Activated naive CD8-positive, alpha-beta T cell treated with anti-CD3 and anti-CD28 coated beads, Interleukin-2, amount 50 U/mL, for 16 hours (primary cell): Measurements from ENCODE around the gene TXNRD1.
"Not testable (repeated sequence)": the region's sequence is repeated elsewhere in the genome, so short reads cannot be mapped to it uniquely, and the experiment has no call there.

Experiments
- DNase-seq: peaks from one replicate; pipeline ENCODE4 v3.0.0-alpha.2; 2020; ENCODE audit warnings: low read depth, low spot score

The TXNRD1 gene

GRCh38 chr12:104237930-104238329, 22.4 kb downstream of the TXNRD1 start:
- no peak for DNase-seq

DNA sequence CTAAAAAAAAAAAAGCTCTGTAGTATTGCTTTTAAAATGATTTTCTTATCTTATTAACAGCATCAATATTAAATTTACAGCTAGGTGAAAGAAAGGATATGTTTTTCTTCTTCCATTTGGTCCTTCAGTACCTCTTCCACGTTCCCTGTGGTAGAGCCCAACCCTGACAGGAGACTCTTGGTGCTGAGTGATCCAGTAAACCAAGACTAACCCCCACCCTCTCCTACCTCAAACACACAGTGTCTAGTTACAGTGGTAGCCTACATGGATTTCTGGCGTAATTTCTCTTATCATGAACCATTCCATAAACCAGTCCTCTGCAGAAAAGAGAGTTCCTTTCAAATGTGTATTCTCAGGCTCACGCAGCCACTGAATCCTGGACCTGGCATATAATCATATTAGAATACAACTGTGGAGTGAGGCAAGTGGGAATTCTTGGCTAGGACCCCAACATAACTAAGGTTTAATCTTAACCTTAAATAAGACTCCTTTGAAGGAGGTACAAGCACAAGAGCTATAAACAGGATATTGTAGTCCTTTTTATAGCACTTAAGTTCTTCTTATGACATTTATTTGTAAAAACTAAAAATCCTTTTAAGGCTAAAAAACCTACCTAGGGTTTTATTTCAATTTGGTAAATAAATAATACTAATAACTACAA, 27.1 kb downstream of the TXNRD1 start:
- DNase-seq: no peak

DNA sequence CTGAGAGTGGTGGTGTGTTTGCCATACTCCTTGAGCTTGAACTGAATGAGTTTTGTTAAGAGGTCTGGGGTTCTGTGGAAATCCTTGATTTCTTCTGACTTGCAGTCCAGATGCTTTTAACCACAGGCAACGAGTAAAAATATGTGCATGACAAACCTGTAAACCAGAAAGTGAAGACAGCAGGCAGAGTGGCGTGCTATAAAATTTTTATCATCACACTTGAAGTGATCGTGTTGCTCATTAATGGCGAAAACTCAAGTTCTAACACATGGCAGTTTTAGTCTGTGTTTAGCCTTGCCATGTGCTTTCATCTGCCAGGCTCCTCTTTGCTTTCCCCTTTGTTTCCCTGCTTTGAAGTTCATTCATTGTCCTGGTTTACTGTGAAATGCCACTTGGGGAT, 28.0 kb downstream of the TXNRD1 start:
- DNase-seq: no peak

- DNase-seq: no peak
These were observed 28.4 kb downstream of the TXNRD1 start for GRCh38 chr12:104243971-104244370.

DNA sequence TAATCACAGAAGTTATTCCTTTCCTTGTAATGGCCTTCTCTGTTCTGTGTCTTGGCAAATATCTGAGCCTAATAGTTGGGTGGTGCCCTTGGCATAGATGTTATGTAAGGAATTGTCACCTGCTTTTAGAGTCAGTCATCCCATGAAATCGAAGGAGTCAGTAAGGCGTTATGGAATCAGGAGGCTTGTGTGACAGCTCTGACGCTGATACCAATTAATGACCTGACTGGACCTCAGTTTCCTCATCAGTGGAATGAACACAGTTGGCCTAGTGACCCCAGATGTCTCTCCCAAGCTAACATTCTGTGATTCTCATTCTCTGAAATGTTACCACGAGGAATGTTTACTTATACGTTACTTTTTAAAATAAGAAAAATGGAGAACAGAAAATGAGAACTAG, 32.1 kb downstream of the TXNRD1 start:
- no peak for DNase-seq

GRCh38 chr12:104248444-104248843, 32.9 kb downstream of the TXNRD1 start:
- no peak for DNase-seq

GRCh38 chr12:104249017-104249416, 33.4 kb downstream of the TXNRD1 start:
- DNase-seq: no peak

DNA sequence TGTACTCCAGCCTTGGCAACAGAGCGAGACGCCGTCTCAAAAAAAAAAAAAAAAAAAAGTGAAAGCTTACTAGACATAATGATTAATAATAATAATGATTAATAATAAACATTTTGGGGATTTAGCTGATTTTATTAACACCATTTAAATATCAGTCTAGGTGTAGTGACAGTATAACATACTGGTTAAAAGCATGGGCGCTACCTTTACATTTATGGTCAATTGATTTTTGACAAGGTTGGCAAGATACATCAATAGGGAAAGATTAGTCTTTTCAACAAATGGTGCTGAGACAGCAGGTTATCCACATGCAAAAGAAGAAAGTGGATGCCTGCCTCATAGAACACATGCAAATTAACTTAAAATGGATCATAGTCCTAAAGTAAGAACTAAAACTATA, 34.3 kb downstream of the TXNRD1 start:
- DNase-seq: no peak

DNA sequence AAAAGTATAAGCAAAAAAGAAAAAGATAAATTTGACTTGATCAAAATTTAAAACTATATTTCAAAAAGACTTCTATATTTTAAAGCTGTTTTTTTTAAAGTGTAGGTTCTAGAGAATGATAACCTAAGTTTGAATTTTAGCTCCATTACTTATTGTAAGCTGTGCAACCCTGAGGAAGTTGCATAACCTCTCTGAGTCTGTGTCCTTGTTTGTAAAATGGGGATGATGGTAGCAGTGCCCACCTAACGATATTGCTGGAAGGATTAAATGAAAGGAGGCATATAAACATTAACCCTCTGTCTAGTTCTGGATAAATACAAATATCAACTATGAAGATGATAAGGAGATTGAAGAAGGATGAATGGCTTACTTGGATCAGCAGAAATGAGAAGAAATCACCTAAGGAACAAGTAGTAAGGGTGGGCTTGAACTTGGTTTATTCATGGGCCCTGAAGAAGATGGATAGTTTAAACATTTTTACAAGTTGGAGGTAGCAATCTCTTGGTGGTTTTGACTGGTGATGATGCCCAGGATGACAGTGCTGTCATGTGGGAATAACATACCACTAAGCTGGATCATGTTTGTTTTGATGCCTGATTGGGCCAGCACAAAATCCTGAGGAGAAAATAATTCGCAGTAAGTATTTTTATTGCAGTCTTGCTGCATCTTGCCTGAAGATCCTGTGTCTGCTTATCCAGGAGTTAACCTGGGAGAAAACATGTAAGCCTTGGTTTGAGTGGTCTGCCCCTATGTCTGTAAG, 35.0 kb downstream of the TXNRD1 start:
- DNase-seq: no peak

DNA sequence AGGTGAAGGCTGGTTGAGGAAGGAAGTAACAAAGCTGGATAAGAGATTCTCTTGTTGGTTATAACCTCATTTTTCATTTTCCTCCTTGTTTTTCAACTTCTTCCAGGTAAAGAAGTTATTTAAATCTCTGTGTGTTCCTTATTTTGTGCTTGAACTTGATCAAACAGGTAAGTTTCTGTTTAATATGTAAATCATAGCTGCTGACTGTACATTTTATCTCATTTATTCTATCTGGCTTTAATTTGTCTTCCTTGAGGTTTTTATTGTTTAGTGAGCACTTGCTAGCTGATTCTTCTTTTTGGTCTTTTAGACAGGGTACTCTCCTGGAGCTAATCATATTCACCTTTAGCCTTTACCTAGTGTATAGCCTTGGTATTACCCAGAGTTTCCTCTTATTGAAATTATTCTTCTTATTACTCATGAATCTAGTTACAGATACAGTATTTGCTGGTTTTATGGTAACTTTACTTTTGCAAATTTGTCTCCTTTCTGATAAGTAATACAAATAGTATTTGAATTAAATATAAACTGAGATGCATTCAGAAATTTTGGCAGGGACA, 42.4 kb downstream of the TXNRD1 start:
- DNase-seq: no peak

DNA sequence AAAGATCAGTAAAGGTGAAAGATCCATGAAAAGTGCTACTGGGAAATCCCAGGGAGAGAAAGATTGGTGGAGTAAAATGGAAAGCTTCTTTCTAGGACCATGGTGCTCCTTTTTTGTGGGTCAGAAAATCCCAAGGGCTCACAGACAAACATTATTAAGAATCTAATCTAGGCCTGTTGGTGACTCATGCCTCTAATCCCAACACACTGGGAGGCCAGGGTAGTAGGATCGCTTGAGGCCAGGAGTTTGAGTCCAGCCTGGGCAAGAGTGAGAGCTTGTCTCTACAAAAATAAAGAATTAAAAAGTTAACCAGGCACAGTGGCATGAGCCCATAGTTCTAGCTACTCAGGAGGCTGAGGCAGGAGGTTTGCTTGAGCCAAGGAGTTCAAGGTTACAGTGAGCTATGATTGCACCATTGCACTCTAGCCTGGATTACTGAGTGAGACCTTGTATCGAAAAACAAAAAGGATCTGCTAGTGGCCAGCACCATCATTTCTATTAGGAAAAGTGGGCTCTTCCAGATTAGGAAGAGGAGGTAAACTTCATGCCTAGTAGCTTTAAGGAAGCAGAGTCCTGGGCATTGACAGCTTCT, 43.0 kb downstream of the TXNRD1 start:
- DNase-seq: no peak

DNA sequence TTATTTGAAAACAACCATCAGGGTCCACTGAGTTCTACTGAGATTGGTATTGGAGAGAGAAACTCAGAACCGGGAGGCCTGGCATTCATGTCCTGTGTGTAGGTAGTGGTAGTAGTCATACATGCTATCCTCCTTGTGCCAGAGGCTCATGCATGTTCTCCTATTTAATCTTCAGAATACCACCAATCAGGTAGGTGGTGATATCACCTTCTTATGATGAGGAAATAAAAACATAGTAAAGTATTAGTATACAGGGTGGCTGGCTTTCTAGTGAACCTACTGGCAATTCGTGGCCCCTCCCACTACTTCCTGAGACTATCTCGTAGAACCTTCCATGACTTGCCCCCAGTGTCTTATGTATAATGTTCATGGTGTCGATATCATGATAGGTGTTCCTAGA, 47.4 kb downstream of the TXNRD1 start:
- no peak for DNase-seq

- DNase-seq: no peak
These were observed 48.2 kb downstream of the TXNRD1 start for GRCh38 chr12:104263580-104264358.

DNA sequence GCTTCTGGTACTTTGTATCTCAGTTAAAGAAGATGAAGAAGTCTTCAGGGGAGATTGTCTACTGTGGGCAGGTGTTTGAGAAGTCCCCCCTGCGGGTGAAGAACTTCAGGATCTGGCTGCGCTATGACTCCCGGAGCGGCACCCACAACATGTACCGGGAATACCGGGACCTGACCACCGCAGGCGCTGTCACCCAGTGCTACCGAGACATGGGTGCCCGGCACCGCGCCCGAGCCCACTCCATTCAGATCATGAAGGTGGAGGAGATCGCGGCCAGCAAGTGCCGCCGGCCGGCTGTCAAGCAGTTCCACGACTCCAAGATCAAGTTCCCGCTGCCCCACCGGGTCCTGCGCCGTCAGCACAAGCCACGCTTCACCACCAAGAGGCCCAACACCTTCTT, 49.9 kb downstream of the TXNRD1 start:
- not testable (repeated sequence) for DNase-seq

- DNase-seq: no peak
These were observed 57.4 kb downstream of the TXNRD1 start for GRCh38 chr12:104272938-104273337.

DNA sequence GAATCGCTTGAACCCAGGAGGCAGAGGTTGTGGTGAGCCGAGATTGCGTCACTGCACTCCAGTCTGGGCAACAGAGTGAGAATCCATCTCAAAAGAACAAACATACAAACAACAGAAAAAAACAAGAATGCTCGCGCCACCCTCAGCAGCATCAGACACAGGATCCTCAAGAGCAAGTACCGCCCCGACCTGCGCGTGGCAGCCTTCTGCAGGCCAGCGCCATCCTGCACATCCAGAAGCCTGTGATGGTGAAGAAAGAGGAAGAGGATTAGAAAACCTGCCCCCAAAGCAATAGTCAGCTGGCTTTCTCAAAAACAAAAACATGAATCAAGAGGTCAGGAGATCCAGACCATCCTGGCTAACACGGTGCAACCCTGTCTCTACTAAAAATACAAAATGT, 57.9 kb downstream of the TXNRD1 start:
- DNase-seq: no peak

GRCh38 chr12:104274811-104275210, 59.2 kb downstream of the TXNRD1 start:
- no peak for DNase-seq

GRCh38 chr12:104275689-104276088, 60.1 kb downstream of the TXNRD1 start:
- no peak for DNase-seq

GRCh38 chr12:104276273-104277131, 60.9 kb downstream of the TXNRD1 start:
- no peak for DNase-seq

GRCh38 chr12:104279164-104279563, 63.6 kb downstream of the TXNRD1 start:
- no peak for DNase-seq

GRCh38 chr12:104280111-104280510, 64.5 kb downstream of the TXNRD1 start:
- DNase-seq: no peak
